Inflammatory macrophage treated with lipopolysaccharide for 4 hours (primary cell): Measurements from ENCODE around the gene TTYH3.

Source experiments
- DNase-seq: peaks from one replicate; pipeline ENCODE4 v3.0.0-alpha.2; 2020

Gene TTYH3

DNA sequence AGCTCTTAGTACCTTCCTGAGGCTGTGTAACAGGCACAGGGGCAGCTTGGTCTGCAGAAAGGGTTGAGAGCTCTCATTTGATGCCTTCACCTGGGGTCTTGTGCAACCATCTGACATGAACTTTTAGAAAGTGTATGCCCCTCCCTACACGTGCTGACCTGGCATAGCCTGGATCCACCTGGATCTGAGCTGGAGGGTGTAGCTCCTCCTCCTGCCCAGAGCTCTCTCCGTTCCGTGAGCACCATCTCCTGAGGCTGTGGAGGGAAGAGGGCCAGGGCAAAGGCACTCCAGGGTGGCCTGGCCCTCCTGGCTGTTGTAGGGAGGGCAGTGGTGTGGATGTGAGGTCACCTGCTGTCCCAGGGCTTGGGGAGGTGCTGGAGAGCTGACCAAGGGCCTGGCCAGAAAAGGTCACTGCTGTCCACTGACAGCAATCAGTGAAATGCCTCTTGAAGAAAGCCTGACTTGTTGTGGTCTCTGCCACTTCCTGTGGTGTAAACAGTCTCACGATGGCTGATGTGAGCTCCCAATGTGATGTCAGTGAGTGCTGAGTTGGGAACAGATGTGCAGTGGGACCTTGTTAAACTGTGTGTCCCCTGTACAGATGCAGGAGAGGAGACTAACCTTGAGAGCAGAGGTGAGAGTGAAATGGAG lies 79.2 kb downstream of the TTYH3 start:
- peak; percentile 43 for DNase-seq

DNA sequence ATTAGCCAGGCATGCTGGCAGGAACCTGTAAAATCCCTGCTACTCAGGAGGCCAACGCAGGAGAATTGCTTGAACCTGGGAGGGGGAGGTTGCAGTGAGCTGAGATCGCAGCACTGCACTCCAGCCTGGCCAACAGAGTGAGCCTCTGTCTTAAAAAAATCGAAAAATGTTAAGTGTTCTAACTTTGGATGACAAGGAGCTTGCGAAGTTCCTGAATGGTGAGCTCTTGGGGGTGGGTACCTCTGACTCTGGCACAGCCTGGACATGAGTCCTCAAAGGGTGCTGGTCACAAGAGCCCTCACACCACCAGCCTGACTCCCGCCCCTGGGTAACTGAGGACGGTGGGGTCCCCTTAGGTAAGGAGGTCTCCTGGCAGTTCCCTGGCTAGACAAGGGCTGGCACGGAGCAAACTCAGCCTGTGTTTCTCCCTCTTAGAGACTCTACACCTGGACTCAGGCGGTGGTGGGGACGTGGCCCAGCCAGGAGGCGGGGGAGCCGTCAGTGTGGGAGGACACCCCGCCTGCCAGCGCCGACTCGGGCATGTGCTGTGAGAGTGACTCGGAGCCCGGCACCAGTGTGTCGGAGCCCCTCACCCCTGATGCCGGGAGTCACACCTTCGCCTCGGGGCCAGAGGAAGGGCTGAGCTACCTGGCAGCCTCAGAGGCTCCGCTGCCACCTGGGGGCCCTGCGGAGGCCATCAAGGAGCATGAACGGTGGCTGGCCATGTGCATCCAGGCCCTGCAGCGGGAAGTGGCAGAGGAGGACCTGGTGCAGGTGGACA lies 80.3 kb downstream of the TTYH3 start:
- DNase-seq = no peak

DNA sequence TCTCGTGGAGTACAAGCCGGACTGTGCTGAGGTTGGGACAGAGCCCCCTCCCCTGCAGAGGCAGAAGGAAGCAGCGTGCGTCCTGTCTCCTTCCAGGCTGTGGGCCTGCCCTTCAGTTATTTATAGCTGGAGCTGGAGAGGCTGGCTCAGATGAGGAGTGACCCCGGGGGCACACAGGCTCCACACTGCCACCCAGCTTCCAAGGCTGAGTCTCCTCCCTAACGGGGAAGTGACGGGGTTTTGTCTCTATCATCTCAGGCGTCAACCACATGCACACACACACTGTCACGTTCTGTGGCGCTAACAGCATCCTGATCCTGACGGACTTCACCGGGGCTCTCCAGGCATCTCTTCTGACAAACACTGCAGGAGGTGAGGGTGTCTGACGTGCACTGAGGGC lies 81.6 kb downstream of the TTYH3 start:
- no peak for DNase-seq

DNA sequence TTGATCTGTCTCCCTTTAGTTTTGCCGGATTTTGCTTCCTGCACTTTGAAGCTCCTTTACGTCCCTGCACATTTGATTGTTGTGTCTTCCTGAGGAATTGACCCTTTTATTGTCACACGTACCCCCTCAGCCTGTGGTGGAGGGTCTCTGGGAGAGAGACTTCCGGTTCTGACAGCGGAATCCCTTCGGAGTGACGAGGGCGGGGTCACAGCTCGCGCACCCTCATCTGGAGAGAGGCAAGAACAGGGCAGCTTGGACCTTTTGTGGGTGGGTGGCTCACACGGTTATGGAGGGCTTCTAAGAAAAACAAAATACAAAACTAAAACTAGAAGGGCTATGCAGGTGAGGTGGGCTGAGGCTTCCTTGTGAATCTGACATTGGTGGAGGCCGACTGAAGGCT lies 82.2 kb downstream of the TTYH3 start:
- no peak for DNase-seq
